NCI-H2107 treated with DMSO at 0.1 percent for 48 hours (cell line): ENCODE data around the gene PAEP.

Source experiments
- DNase-seq: peaks from one replicate; lab custom pipeline; 2025; ENCODE audit not compliant: unreplicated experiment; lab: John Stamatoyannopoulos, UW

The PAEP gene

GRCh38 chr9:135574943-135575342 is 13.4 kb downstream of the PAEP start:
- no peak for DNase-seq

- DNase-seq, result no peak
Measured at GRCh38 chr9:135575995-135576631, 14.6 kb downstream of the PAEP start.

- DNase-seq, result no peak
Measured at GRCh38 chr9:135577256-135577655, 15.7 kb downstream of the PAEP start.

- DNase-seq, result no peak
Measured at GRCh38 chr9:135579356-135579755, 17.8 kb downstream of the PAEP start.

GRCh38 chr9:135579889-135580660 is 18.5 kb downstream of the PAEP start:
- no peak for DNase-seq

- DNase-seq, result no peak
Measured at GRCh38 chr9:135580664-135581380, 19.3 kb downstream of the PAEP start.

- DNase-seq, result no peak
Measured at GRCh38 chr9:135581636-135582426, 20.3 kb downstream of the PAEP start.

GRCh38 chr9:135582541-135582940 is 21.0 kb downstream of the PAEP start:
- DNase-seq, result no peak

- no peak for DNase-seq
Measured at GRCh38 chr9:135582966-135583687, 21.6 kb downstream of the PAEP start.

- DNase-seq, result no peak
Measured at GRCh38 chr9:135583688-135584011, 22.1 kb downstream of the PAEP start.

- no peak for DNase-seq
Measured at GRCh38 chr9:135584371-135584770, 22.8 kb downstream of the PAEP start.

- no peak for DNase-seq
Measured at GRCh38 chr9:135584934-135585333, 23.4 kb downstream of the PAEP start.

- DNase-seq, result no peak
Measured at GRCh38 chr9:135586601-135587109, 25.1 kb downstream of the PAEP start.

- DNase-seq, result no peak
Measured at GRCh38 chr9:135587658-135588057, 26.1 kb downstream of the PAEP start.

GRCh38 chr9:135588371-135588770 is 26.8 kb downstream of the PAEP start:
- DNase-seq, result no peak

- DNase-seq, result no peak
Measured at GRCh38 chr9:135588886-135589595, 27.5 kb downstream of the PAEP start.

GRCh38 chr9:135589596-135590485 is 28.3 kb downstream of the PAEP start:
- no peak for DNase-seq

GRCh38 chr9:135590486-135591079 is 29.0 kb downstream of the PAEP start:
- DNase-seq, result no peak
